ENCODE results near the gene ACBD6.
"Not testable (repeated sequence)": the region's sequence is repeated elsewhere in the genome, so short reads cannot be mapped to it uniquely, and the experiment has no call there.

Gene ACBD6

DNA sequence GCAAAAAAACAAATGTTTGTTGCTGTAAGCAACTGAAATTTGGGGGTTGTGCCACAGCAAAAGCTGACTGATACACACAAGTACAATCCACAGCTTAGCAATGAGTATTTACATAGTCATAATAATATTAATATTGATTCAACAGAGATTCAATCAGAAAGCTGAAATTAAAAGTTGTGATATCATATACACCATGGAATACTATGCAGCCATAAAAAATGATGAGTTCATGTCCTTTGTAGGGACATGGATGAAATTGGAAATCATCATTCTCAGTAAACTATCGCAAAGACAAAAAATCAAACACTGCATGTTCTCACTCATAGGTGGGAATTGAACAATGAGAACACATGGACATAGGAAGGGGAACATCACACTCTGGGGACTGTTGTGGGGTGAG lies 94.2 kb downstream of the ACBD6 start:
- DNase-seq = not testable (repeated sequence)

DNA sequence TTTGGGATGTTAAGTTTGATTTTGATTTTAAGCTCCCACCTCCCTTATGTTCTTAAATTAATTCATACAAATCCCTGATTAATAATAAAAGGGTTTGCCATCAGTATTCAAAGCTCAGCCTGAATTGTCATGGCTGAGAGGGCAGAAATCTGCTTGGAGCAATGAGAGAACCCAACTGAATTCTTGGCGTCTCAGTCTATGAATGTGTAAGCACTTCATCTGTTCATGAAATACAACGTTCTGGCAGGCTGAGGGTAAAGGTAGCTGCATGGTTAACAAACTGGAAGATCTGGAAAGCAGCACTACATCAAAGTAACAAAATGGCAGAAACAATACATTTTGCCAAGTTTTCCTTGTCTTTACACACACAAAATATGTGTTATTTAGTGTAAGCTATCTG lies 95.3 kb downstream of the ACBD6 start:
- DNase-seq = no peak

DNA sequence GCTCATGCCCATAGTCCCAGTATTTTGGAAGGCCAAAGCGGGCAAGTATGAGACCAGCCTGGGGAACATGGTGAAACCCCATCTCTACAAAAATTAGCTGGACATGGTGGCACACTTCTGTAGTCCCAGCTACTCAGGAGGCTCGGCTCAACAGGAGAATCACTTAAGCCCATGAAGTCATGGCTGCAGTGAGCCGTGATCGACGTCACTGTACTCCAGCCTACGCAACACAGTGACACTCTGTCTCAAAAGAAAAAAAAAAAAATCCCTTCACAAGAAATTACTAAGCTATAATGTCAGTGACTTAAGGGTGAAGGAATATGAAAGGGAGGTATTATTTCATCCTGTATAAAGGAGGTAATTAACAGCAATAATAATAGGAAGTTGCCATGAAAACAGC lies 99.8 kb downstream of the ACBD6 start:
- no peak for DNase-seq

DNA sequence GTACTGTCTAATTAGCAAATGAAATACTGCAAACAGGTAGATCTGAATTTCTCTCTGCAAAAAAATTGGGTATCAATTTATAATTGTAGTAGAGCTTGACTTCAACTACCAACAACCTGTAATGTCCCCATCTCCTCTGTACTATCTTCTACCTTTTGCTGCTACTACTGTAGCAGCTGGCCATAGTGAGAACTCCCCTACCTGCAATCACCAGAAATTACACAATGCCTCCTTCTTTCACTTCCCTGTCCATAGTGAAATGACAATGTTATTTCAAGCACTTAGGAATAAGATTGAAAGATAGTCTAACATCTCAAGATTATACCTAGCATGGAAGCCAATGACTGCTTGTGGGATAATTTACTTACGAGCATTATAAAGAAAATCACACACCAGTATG lies 100.4 kb downstream of the ACBD6 start:
- no peak for DNase-seq

DNA sequence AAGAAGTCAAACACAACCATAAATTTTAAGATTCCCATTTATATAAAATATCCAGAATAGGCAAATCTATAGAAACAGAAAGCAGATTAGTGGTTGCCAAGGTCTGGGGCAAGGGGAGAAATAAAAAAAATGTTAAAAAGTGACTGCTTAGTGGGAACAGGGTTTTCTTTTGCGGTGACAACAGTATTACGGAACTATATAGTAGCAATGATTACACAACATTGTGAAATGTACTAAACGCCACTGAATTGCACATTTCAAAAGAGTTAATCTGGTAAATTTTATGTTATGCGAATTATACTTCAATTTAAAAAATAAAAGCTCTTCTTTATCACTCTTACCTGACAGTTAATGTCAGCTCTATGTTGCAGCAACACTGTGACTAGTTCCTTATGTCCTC lies 105.2 kb downstream of the ACBD6 start:
- DNase-seq = no peak

DNA sequence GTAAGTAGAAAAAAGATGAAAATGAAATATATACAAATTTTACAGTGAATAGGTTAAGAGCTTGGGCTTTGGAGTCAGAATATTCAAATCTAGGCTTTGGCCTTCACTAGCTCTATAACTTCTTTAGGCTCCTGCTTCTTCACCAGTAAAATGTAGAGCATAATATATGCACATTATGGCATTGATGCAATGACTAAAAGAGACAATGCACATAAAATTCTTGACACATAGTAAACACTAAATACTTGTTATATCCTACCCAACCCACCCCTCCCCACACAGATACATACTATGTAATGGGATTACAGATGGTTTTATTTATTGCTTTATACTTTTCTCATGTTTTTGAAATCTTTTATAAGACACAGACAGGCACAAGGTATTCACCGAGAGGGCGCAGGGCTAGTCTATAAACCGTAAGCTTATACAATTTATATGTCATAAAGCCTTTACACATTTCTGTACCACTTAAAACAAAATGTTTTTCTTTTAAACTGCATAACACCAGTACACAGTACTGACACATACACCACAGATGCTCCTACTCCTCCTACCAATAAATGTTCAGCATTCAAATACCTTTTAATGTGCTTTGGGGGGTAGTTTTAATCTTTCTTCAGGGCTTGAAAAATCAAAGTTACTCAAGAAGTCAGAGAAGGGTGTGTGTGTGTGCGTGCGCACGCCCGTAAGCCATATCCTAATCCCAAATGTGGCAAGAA lies 109.8 kb downstream of the ACBD6 start:
- DNase-seq = no peak

DNA sequence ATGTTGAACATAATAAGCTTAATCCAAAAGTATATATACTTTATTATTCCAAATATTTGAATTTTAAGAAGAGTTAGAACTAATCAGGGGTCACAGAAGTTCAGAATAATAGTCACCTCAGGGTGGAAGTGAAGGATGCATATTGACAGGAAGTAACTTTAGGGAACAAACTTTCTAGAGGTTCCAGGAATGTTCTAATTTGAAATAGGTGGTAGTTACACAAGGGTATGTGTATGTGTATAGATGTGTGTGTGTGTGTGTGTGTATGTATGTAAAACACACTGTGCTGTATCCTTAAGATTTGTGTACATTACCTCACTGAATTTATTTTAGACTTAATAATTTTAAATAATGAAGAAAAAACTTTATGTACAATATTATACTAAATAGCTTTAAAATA lies 110.4 kb downstream of the ACBD6 start:
- DNase-seq = no peak

DNA sequence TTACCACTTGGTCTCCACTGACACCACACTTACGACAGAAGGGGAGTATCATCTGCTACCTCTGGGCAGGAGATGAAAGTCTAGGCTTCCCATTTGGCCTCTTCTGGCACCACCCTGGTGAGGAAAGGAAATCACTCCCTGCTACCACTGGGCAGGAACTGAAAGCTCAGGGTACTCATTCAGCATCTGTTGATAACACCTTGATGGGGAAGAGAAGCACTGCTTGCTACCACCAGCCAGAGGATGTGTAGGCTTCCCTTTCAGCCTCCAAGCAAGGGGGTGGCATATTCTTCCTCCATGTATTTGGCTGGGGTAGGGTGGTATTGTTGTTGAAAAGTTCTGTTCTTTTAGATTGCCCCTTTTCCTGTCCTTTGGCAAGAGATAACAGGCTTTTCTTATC lies 115.0 kb downstream of the ACBD6 start:
- DNase-seq = no peak

DNA sequence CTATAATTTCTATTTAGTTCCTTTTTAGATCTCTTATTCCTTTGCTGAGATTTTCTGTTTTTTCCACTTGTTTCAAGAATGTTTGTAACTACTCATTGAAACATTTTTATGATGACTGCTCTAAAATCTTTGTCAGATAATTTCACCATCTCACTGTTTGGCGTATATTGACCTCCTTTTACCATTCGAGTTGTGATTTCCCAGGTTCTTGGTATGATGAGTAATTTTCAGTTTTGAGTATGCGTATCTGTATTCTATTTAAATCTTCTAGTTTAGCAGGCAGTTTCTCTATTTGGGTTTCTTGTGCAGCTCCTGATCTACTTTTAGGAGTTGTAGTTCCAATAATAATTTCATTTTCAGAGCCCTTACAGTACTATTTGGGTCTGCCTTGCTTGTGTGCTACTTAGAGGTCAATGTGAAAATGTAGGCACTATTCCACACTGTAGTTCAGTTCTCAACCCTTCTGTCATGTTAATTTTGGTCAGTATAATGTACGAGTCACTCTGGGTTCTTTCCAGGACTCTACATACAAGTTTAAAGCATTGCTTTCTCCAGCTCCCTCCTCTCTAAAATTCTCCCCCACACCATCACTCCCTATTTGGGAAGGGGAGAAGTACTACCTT lies 115.5 kb downstream of the ACBD6 start:
- no peak for DNase-seq

DNA sequence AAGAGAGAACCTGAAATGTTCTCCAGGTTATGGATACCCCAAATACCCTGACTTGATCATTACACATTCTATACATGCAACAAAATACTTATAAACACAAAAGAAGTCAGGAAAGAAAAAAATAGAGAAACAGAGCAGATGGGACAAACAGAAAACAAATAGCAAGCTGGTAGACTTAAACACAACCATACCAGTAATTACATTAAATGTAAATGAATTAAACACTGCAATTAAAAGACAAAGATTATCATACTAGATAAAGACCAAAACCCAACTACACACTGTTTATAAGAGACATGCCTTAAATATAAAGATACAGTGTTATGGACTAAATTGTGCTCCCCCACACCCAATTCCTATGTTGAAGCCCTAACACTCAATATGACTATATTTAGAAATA lies 117.2 kb downstream of the ACBD6 start:
- DNase-seq = no peak

DNA sequence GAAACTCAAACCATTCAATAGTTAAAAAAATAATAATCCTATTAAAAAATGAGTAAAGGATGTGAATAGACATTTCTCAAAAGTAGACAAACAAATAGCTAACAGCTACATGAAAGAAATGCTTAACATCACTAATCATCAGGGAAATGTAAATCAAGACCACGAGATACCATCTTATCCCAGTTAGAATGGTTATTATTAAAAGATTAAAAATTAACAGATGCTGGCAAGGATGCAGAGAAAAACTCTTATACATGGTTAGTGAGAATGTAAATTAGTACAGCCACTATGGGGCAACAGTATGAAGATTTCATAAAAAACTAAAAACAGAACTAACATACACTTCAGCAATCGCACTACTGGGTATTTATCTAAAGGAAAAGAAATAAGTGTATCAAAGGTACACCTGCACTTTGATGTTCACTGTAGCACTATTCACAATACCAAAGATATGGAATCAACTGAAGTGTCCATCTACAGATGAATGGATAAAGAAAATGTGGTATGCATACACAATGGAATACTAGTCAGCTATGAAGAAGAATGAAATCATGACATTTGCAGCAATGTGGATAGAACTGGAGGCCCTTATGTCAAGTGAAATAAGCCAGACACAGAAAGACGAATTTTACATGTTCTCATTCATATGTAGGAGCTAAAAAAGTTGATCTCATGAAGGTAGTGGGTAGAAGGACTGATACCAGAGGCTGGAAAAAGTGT lies 117.9 kb downstream of the ACBD6 start:
- DNase-seq = no peak

DNA sequence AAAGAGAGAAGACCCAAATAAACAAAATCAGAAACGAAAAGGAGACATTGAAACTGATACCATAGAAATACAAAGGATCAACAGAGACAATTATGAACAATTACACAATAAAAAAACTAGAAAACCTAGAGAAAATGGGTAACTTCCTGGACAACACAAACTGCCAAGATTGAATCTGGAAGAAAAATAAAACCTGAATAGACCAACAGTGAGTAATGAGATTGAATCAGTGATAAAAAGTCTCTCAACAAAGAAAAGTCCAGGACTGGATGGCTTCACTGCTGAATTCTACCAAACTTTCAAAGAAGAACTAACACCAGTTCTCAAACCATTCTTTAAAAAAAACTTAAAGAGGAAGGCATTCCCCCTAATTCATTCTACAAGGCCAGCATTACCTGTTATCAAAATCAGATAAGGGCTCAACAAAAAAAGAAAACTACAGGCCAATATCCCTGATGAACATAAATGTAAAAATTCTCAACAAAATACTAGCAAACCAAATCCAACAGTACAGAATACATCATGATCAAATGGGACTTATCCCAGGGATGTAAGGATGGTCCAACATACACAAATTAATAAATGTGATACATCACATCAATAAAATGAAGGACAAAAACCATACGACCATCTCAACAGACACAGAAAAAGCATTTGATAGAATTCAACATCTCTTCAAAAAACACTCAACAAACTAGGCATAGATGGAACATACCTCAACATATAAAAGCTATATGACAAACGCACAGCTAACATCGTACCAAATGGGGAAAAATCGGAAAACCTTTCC lies 119.9 kb downstream of the ACBD6 start:
- no peak for DNase-seq

DNA sequence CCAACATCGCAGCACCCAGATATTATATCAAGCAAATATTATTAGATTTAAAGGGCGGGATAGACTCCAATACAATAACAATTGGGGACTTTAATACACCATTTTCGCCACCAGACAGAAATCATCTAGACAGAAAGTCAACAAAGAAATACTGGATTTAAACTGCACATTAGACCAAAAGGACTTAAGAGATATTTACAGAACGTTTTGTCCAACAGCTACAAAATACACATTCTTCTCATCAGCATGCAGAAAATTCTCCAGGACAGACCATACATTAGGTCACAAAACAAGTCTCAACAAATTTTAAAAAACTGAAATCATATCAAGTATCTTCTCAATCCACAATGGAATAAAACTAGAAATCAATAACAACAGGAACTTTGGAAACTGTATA lies 121.2 kb downstream of the ACBD6 start:
- DNase-seq = no peak

DNA sequence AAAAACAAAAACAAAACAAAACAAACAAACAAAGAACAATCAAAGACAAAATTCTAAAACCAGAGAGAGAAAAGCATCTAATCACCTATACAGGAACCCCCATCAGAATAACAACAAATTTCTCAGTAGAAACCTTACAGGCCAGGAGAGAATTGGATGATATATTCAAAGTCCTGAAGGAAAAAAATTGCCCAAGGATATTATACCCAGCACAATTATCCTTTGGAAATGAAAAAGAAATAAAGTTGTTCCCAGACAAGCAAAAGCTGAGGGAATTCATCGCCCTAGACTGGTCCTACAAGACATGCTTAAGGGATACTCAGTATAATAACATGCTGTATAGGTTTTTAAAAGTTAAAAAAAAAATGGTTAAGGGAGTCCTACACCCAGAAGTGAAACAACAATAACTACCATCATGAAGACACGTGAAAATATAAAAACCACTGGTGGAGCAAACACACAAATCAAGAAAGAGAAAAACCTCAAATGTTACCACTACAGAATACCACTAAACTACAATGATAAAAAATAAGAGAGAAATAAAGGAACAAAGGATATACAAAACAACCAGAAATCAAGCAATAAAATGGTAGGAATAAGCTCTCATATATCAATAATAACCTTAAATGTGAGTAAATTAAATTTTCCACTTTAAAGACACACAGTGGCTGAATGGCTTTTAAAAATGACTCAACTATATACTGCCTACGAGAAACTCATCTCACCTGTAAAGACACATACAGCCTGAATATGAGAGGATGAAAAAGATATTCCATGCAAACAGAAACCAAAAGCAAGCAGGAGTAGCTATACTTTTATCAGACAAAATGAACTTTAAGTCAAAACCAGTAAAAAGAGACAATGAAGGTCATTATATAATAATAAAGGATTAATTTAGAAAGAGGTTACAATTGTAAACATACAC lies 121.9 kb downstream of the ACBD6 start:
- no peak for DNase-seq

DNA sequence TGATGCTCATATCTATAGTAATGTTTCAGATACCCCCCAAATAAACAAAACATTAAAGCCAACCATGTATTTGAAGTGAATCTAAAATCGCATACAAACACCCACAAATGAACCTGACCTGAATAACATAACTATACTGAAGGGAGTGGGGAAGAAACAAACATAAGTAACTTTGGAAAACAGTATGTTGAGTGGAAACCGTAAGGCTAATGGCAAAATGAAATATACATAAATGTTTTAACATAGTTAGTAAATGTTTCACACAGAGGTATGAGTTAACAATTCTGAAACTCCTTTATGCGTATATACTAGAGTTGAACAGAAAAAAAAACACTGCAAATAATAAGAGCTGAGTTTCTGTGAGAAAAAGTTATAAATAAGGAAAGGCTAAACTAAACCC lies 125.6 kb downstream of the ACBD6 start:
- DNase-seq = no peak

DNA sequence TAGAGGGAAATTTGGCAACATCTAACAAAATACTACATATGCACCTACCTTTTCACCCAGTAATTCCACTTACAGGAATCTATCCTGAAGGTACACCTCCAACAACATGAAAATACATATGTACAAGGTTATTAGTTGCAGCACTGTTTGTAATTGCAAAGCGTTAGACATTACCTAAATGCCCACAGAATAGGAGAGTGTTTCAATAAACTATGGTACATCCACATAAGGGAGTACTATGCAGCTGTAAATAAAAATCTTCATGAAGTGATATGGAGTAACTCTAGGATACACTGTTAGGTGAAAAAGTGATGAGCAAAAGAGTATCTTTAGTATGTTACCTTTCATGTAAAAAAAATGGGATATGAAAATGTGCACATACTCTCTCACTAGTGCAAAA lies 126.1 kb downstream of the ACBD6 start:
- no peak for DNase-seq

DNA sequence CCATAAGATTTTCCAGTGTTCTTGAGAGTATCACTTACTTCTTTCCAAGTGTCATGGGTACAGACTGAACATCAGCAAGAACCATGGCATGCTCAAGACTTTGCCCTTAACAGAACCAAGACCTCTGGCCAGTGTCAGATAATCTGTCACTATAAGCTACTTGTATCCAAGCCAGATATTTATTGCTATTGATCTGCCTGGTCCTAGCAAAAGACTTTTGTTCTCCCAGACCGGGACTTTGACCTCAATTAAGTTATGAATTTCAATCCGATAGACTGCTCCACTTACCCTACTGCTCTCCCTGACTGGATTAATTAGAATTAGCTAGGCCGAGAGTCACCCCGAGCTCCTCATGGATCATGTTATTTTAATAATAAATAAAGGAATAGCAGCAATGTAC lies 129.6 kb downstream of the ACBD6 start:
- DNase-seq = no peak

DNA sequence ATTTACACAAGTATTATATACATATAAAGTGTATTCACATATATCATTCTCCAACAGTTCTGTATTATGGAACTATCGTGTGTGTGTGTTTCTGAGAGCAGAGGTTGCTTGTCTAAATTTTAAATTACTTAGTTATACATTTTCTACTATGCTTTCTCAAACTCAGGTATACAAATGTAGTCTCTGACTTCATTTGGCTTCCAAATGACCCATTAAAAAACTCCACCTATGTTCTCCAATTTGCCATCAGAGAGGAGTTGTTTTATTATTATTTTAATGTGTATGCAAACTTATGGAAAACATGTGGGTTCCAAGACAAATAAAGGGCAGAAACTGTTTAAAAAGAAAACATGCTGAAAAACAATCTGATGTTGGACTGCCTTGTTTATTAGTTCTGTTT lies 131.8 kb downstream of the ACBD6 start:
- DNase-seq = no peak

DNA sequence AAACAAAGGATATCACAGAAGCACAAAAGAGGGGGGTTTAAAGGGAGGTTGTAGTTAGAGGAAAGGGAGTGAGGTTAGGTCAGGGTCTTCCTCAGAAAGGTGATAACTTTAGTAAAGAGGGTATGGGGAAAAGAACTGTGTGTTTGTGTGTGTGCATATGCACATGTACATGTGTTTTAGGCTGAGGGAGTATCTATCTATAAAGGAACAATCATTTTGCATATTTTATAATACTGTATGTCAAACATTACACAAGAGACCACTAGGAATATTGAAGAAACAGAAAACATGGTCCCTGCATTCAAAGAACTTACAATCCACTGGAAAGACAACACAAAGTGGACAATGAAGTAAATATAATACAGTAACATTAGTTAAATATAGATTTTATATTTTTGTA lies 132.2 kb downstream of the ACBD6 start:
- no peak for DNase-seq

DNA sequence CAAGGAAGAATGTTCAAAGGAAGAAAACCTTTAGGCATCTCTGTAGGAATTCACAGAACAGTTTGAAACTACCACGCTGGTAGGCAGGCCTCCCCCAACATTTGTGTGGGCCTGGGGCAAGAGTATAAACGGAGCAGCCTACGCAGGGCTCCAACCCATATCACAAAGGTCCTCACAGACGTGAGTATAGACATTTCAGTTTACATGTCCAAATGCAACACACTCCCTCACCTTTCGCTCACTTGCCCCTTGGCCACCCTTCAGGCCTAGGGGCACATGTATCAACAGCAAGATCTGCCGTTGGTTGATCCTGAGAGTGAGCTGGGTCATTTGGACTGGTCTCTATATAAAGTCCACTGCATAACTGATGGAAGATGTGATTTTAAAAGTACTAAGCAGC lies 133.3 kb downstream of the ACBD6 start:
- no peak for DNase-seq

DNA sequence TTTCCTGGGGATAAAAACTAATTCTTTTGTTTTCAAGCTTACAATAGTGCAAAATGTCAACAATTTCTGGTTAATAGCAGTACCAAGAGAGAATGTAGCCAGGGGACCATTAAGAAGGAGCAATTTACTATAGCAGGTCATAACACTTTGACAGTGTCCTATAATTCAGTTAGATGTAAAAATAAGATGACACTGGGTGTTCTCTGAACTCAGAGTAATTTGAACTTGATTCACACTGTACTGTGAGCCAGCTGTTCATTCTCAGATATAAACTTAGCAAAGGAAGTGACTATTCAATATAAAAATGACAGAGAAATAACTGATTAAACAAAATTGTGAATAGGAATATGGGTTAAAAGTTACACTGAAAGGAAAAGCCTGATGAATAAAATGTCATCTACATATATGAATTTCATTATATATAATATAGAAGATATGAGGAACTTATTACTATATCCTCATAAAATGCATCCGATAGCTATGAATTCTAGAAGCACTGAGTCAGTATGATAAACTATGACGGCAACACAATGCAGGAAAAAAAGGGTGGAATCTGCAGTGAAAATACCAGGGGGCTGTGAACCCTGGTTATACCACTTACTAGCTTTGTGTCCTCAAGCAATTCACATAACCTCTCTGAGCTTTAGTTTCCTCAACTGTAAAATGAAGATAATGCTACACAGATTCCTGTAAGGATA lies 135.9 kb downstream of the ACBD6 start:
- no peak for DNase-seq

DNA sequence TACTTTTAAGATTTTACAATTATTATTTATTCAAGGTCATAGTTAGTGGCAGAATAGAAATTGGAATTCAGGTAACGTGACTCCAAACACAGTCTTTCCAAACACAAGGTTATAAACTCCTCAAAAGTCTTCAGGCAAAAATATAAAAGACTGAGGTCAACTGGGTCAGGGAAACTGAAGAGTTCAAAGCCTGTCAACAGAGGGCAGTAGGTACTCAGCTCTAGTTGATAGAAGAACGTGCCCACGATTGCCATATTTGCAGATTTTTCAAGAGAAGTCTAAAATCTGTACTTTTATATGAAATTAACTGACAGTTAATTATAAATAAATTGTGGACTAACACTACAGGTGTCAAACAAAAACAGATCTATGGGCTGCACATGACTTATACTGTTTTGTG lies 137.3 kb downstream of the ACBD6 start:
- DNase-seq = no peak

Measured in CD4-positive, alpha-beta T cell treated with Interleukin-4 for 4 hours (primary cell).